Spleen (tissue), 11 donors: ENCODE results near the gene TMSB4X. TPM values are rescaled to one million over a fixed set of nuclear protein-coding genes. Genes with fewer than 3 reads are reported as not detected.

Source experiments
- DNase-seq: peaks from one replicate; pipeline ENCODE4 v3.0.0-alpha.2; 2020
- H3K27ac ChIP-seq, 8 donors: fragments of 200-600 bp; sonication (generic) in 7 of 8; 1 replicate in 4 of 8; 2 replicates in 4 of 8; pipeline versions ENCODE4 v1.5.0 to v1.8.0; 2016 to 2021; ENCODE audit warnings: inconsistent platforms in 4 of 8, mild to moderate bottlenecking in 4 of 8, moderate library complexity in 1 of 8
- H3K27me3 ChIP-seq, 7 donors: fragments of 200-600 bp; sonication (generic) in 6 of 7; replicated peaks in 1 of 7; 1 replicate in 4 of 7; 2 replicates in 3 of 7; pipeline versions ENCODE4 v1.5.0 to v1.8.0; 2016 to 2021; ENCODE audit warnings: inconsistent platforms in 3 of 7, mild to moderate bottlenecking in 1 of 7
- H3K36me3 ChIP-seq, 6 donors: fragments of 200-600 bp; sonication (generic) in 5 of 6; 1 replicate in 4 of 6; 2 replicates in 2 of 6; pipeline versions ENCODE4 v1.5.0 to v1.8.0; 2016 to 2021; ENCODE audit warnings: inconsistent platforms in 2 of 6
- H3K4me1 ChIP-seq, 6 donors: fragments of 200-600 bp; sonication (generic) in 5 of 6; 1 replicate in 3 of 6; 2 replicates in 3 of 6; pipeline versions ENCODE4 v1.5.0 to v1.8.0; 2016 to 2021; ENCODE audit warnings: inconsistent platforms in 3 of 6
- H3K4me3 ChIP-seq, 8 donors: fragments of 200-600 bp; sonication (generic) in 7 of 8; 1 replicate in 4 of 8; 2 replicates in 4 of 8; pipeline versions ENCODE4 v1.5.0 to v1.8.0; 2016 to 2021; ENCODE audit warnings: inconsistent platforms in 4 of 8, mild to moderate bottlenecking in 4 of 8, moderate library complexity in 2 of 8
- H3K9me3 ChIP-seq, 8 donors: fragments of 200-600 bp; sonication (generic) in 7 of 8; 1 replicate in 4 of 8; 2 replicates in 4 of 8; pipeline versions ENCODE4 v1.5.0 to v1.8.0; 2016 to 2021; ENCODE audit warnings: inconsistent platforms in 4 of 8
- CTCF ChIP-seq, 11 experiments: fragments of 200-600 bp in 7 of 11; fragments of 450-650 bp in 4 of 11; sonication (generic) in 4 of 11; IDR thresholded peaks in 8 of 11; conservative IDR thresholded peaks in 3 of 11; 1 replicate in 7 of 11; 2 replicates in 4 of 11; pipeline versions ENCODE4 v1.4.0 to v1.8.0; 2016 to 2021; ENCODE audit warnings: antibody characterized with exemption in 11 of 11, inconsistent platforms in 4 of 11, mild to moderate bottlenecking in 1 of 11
- POLR2A ChIP-seq, 3 donors: fragments of 450-650 bp; IDR thresholded peaks; one replicate each; pipeline ENCODE4 v1.5.1; 2017; ENCODE audit warnings: antibody characterized with exemption in 3 of 3, mild to moderate bottlenecking in 1 of 3
- POLR2AphosphoS5 ChIP-seq, 3 donors: sonication (generic); formaldehyde crosslinking; IDR thresholded peaks; one replicate each; pipeline ENCODE4 v1.5.1; 2017; ENCODE audit warnings: antibody characterized with exemption in 3 of 3
- WGBS, 5 donors: extraction: QIAGEN DNeasy Blood & Tissue Kit in 3 of 5; methylation state at CpG; one replicate each; pipeline versions ENCODE4 v1.1.5 to v1.1.7; 2013 to 2018; 5-methylcytosine and 5-hydroxymethylcytosine counted together
- intact Hi-C: fragments of 100-400 bp; cut with DNase I; formaldehyde crosslinking; loops from one replicate; pipeline ENCODE4 v1.15.0; 2023; ENCODE audit warnings: low total_unique reads
- polyA plus RNA-seq, 3 donors: library from polyadenylated mRNA; stranded (reverse); fragments of 200-250 nt; gene quantifications; one replicate each; pipeline ENCODE4 v1.2.1, GENCODE V29; 2013
- total RNA-seq, 7 donors: library from RNA; depleted of rRNA in 3 of 7; stranded (reverse); fragments of >200 nt in 3 of 7; fragmentation: NEBNext Ultra II Directional in 4 of 7; extraction: Animal tissue kit (Norgen Biotek cat#: 25700) in 4 of 7; gene quantifications; one replicate each; pipeline versions ENCODE4 v1.1.0 to v1.2.1, GENCODE V29; 2016 to 2021
- donor health status: healthy with polysubstance abuse.
- donor health status: DM: no; HTN: no; CAD: no; lungs with moderate emphysema.
- donor health status: DM: no; HTN: no; CAD: no.
- donor health status: Bipolar disorder and iron deficiency.
- donor health status: healthy.
- donor health status: DM: no; HTN: no; CAD: no.
- donor health status: DM: yes; HTN: yes; CAD: no.

TMSB4X gene
- total and polyA plus RNA-seq, 10 donors: 6,343 to 19,174 (median 11,085) TPM

- 23 to 48% (median 28%) methylated on average over 12 of the region's 12 CpGs for WGBS, 5 donors
- H3K4me3 ChIP-seq: peak overlapping the region; percentile 24 to 89 (median 72)
- peaks cover 0 to 13% (median 0%) of the 10 kb centered on the region in 8 donors for H3K9me3 ChIP-seq
- peak overlapping the region; percentile 75 to 98 (median 97) for H3K27ac ChIP-seq
- H3K27me3 ChIP-seq: peaks cover 0 to 15% (median 0%) of the 10 kb centered on the region in 7 donors
- peaks cover 0 to 24% (median 0%) of the 10 kb centered on the region in 6 donors for H3K36me3 ChIP-seq
- TF ChIP-seq CTCF (IDR thresholded peaks at IDR 0.05 in 8 of 11, conservative IDR thresholded peaks at IDR 0.05 in 3 of 11): no peak
- no peak for TF ChIP-seq POLR2A (IDR thresholded peaks at IDR 0.05)
- no peak for TF ChIP-seq POLR2AphosphoS5 (IDR thresholded peaks at IDR 0.05)
- DNase-seq: no peak
- H3K4me1 ChIP-seq: peaks cover 3 to 59% (median 45%) of the 10 kb centered on the region in 6 donors
- intact Hi-C loops: no loop called here
Observed at GRCh38 chrX:12972878-12973560, 1.9 kb upstream of the TMSB4X start.

DNA sequence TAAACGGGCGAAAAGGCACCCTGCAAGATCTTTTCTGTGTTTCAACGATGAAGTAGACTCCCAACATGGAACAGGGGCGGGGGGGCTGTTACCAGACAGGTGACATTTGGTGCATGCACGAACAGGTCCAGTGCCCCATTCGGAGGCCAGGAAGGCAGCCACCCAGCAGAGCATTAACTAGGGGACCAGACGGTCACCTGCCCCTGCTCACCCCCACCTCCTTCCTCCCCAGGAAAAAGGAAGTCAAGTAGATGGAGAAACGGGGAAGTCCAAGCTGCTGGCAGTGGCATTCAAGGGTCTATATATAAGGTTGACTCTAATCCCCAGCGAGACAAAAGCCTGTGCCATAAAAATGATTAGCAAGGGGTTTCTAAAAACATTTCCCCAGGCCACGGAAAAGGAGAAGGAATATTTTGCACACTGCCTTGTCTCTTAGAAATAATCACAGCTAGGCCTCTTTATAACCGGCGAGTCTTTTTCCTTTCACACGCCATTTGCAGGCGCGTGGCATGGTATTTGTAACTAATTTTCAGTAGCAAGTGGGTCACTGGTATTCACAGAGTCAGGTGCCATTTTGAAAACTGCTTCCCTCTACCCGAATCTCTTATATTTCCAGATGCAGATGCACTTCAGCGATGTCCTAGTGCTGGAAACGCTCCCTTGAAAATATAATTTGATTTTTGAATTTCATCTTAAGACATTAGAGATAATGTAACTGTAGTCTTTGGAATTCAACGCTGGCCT is 1.2 kb upstream of the TMSB4X start:
- Histone ChIP-seq H3K27me3 (peaks cover 0 to 15% (median 0%) of the 10 kb centered on the region in 7 donors), H3K36me3 (peaks cover 0 to 24% (median 0%) of the 10 kb centered on the region in 6 donors), H3K27ac (peak overlapping the region; percentile 75 to 98 (median 97)), H3K4me1 (peaks cover 10 to 59% (median 41%) of the 10 kb centered on the region in 6 donors), H3K4me3 (peak overlapping the region; percentile 64 to 89 (median 74)), H3K9me3 (peaks cover 0 to 13% (median 0%) of the 10 kb centered on the region in 8 donors)
- DNase-seq: peak; percentile 90
- intact Hi-C loops: no loop called here
- WGBS, 5 donors: 7 to 41% (median 11%) methylated on average over 14 to 19 of the region's 19 CpGs
- peak; percentile 21 to 79 (median 76) for TF ChIP-seq POLR2AphosphoS5 (IDR thresholded peaks at IDR 0.05)
- no peak for TF ChIP-seq POLR2A (IDR thresholded peaks at IDR 0.05)
- TF ChIP-seq CTCF (IDR thresholded peaks at IDR 0.05 in 8 of 11, conservative IDR thresholded peaks at IDR 0.05 in 3 of 11): no peak

DNA sequence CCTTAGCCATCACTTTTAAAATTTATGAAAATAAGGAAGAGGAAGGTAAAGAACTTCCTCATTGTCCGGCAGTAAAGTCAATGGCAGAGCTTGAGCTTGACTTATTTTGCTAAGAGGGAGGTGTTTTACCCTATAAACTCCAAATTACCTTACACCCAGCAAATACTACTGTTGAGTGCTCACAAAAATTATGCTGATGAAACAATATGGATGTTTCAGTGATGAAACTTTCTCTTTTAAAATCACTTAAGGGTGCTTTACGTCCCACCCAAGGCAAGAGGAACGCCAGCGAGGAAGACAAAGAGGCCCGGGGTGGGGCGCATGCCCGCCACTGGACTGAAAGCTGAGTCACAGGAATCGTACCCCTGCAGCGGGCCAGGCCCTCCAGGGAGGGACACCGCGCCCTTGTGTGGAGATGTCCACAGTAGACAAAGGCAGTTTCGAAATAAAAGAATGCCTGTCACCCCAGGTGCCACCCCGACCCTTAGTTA is 560 bp upstream of the TMSB4X start:
- intact Hi-C loops: no loop called here
- peak; percentile 90 for DNase-seq
- 0 to 23% (median 1%) methylated on average over 12 to 13 of the region's 13 CpGs for WGBS, 5 donors
- Histone ChIP-seq H3K4me1 (peaks cover 11 to 59% (median 44%) of the 10 kb centered on the region in 6 donors), H3K9me3 (peaks cover 0 to 13% (median 0%) of the 10 kb centered on the region in 8 donors), H3K27me3 (peaks cover 0 to 15% (median 0%) of the 10 kb centered on the region in 7 donors), H3K4me3 (peak overlapping the region; percentile 64 to 89 (median 74)), H3K27ac (peak overlapping the region; percentile 75 to 98 (median 97)), H3K36me3 (peaks cover 0 to 24% (median 0%) of the 10 kb centered on the region in 6 donors)
- TF ChIP-seq POLR2AphosphoS5 (IDR thresholded peaks at IDR 0.05) (no peak), POLR2A (IDR thresholded peaks at IDR 0.05) (no peak), CTCF (IDR thresholded peaks at IDR 0.05 in 8 of 11, conservative IDR thresholded peaks at IDR 0.05 in 3 of 11) (no peak)
